NCI-H345 (cell line): ENCODE measurements around the gene POU3F1.

ENCODE experiments used
- DNase-seq: peaks from one replicate; lab custom pipeline; 2025; lab: John Stamatoyannopoulos, UW

POU3F1 gene

GRCh38 chr1:38046333-38046883, at the start of gene POU3F1:
Gene POU3F1 (minus strand): TSS chr1:38046793. CDS start chr1:38046743, 50 bp downstream.
- DNase-seq = no peak

DNA sequence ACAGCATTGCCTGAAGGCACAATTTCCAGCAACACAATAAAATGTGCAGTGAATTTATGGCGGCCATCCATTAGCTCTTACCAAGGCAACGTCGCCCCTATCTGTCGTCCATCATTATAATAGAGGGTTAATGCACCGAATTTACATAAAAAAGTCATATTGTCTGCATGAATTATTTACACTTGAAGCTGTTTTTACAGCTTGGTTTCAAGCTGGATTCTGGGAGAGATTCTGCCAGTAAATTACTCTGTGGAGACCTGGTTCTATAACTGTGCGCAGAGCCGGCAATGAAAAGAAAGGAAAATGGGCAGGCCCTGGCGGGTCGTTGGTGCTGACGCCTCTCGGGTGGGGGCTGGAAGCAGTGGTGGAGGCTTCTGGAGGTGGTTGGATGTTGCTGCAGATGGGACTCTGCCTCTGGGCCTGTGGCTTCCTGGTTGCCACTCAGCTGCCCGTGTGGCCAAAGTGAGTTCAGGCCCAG, 48.9 kb upstream of the POU3F1 start:
- no peak for DNase-seq

GRCh38 chr1:38094711-38095290, 48.2 kb upstream of the POU3F1 start:
- no peak for DNase-seq

DNA sequence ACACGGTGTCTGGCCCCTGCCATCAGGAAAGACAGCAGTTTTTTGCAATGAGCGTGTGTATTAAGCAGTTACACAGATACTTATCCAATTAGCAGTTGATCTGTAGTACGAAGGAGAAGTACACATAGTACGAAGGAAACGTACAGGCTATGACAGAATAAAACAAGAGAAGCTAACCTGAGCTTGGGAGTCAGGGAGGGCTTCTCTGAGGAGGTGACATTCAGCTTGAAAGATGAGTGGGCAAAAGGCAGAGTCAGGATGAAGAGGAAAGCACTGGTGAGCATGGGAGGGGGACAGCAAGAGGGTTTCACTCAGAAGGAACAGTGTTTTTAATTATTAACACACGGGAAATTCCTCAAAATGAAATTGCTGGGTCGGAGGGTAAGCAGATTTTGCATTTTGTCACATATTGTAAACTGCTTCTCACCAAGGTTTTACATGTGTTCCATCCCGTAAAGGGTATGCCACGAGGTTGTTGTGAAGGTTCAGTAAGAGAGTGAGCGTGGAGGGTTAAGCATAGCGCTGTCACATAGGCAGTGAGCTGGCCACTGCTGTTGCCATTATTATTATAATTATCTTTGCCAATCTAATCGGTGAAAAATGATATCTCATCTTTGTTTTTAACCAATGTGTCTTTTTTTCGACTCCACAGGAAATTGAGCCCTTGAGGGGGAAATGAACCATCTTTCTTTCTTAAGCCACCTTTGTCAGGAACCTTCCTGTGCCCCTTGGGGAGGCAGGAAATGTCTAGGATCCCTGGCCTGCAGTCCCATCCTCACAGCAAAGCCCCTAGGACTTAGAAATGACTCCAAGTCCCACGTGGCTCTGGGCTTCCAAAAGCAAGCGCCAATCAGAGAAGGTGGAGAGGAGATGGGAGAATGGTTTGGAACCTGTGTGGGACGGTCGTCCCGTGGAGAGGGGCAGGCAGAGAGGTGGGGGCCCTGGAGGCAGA, 47.3 kb upstream of the POU3F1 start:
- no peak for DNase-seq

DNA sequence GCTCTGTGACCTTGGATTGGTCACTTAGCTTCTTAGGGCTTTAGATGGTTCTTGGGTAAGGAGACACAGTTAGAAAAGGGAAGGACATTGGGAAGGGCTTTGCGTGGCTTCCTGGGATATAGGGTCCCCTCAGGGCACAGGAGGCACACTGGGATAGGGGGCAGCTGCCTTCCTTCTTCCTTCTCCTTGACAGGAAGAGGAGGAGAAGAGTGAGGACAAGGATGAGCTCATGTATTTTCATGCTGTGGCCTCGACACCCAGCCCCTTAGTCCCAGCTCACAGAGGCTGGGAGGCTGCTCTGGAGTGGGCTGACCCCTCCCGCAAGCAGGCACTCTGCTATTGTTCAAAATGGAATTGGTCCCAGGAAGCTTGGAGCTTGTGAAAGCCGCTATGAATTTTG, 45.7 kb upstream of the POU3F1 start:
- DNase-seq = no peak

DNA sequence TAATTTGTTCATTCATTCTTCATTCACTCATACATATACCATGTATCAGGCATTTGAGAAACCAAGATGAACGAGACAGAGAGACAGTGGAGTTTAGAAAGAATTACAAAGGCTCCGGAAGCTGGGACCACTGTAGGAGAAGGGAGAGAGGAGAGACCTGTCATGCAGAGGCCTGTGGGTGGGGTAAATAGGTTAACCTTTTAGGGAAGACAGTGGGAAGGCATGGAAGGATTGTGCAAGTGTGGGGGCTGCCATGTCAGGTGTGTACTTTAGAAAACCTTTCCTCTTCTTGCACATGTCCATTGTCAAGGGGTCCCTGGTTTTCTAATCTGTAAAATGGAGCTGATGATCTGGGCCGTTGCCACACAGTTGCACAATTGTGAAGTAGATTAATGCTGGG, 44.2 kb upstream of the POU3F1 start:
- DNase-seq = no peak

DNA sequence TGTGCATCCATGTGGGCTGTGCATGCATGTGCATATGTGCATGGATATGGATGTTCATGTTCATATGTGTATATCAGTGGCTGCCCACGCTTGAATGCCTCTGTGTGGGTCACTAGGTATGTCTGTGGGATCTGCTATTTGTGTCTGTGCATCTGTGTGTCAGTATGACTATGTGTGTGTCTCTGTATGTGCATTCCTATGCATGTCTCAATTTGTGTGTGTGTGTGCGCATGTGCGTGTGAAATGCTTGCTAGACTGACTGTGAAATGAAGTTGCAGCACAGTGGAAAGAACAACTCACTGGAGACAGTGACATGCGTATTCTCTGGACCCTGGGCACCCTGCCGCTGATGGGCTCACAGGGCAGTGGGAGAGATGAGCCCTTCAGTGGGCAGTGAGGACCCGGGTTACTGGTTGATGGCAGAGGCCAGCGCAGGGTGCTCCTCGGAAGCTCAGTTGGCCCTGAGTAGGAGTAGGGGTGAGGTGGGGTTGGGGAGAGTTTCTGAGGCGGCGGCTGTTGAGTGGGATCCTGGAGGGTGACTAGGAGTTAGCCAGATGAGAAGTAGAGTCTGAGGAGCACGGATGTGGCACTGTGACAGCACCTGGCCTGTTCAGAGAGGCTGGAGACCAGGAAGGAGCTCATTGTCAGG, 43.2 kb upstream of the POU3F1 start:
- no peak for DNase-seq

DNA sequence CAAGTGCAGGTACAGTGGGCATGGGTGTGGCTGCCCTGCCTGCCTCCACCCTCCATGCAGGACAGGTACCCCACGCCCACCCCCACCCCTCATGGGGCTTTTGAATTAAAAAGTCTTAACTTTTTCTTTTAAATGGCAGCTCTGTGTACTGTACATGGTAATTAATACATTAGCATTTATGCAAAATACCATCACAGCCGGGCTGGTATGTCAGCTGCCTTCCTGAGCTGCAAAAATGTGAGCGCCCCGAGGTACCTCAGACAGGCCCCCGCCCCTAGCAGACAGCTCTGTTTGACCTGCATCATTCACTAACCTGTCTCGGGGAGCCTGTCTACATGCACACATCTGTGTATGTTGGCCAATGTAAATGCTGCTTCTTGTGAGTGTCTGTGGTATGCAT, 42.2 kb upstream of the POU3F1 start:
- no peak for DNase-seq

GRCh38 chr1:38088366-38088765, 41.8 kb upstream of the POU3F1 start:
- peak; percentile 71 for DNase-seq

DNA sequence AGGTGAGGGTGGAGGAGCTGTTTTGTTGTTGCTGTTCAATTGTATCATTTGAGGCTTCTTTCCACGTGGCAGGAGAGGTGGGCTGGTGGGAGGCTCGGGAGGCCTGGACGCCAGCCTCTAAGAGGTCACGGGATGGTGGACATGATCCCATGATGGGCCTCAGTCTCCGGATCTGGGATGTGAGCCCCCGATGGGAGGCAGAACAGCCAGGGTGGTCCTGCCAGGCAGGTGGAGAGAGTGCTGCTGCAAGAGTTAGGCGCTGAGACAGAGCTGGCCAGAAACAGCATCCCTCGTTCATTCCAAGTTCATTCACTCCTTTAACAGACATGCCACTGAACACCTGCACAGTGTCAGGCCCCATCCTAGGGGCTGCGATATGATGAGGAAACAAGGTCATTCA, 41.1 kb upstream of the POU3F1 start:
- DNase-seq = no peak

- DNase-seq = no peak
Measured at GRCh38 chr1:38085666-38086330, 39.2 kb upstream of the POU3F1 start.

- DNase-seq = peak; percentile 25
Measured at GRCh38 chr1:38084700-38085099, 38.1 kb upstream of the POU3F1 start.

- DNase-seq = no peak
Measured at GRCh38 chr1:38084113-38084512, 37.5 kb upstream of the POU3F1 start.

DNA sequence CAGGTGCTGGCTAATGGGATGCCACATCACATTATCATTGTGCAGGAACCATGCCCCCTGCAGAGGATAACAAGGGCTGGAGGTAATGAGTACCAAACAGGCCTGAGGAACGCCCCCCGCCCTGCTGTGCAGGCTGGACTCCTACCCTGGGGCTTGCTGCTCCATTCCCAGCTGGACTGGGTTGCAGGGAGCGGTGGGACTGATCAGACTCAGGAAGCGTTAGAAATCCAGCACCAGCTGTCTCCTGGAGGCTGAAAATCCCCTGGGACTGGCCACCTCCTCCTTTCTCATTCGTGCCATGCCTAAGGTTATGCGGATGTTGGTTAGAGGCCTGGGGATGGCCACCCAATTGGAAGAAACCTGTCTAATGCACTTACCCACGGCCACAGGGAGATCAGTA, 36.9 kb upstream of the POU3F1 start:
- peak; percentile 90 for DNase-seq

DNA sequence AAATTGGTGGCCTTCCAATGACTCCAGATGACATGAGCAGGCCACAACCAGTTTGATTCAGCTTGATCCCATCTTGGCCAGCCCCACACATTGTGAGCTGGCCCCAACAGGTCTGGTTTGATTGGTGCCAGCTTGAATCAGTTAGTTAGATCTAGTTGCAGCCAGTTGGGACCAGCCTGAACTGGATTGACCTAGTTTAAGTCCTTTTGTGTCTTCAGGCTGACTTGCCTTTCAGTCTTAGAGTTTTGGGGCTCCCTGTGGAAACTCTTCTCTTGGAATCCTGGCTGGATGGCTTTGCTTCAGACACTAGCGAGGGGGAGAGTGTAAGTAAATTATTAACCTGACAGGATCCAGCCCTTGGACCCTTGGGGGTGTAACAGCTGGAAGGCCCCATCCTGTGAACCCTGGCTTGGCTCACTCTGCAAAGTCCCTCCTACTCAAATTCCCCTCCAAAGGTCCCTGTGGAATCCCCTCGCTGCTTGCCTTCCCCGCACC, 36.2 kb upstream of the POU3F1 start:
- no peak for DNase-seq

GRCh38 chr1:38079019-38079418, 32.4 kb upstream of the POU3F1 start:
- DNase-seq = no peak

DNA sequence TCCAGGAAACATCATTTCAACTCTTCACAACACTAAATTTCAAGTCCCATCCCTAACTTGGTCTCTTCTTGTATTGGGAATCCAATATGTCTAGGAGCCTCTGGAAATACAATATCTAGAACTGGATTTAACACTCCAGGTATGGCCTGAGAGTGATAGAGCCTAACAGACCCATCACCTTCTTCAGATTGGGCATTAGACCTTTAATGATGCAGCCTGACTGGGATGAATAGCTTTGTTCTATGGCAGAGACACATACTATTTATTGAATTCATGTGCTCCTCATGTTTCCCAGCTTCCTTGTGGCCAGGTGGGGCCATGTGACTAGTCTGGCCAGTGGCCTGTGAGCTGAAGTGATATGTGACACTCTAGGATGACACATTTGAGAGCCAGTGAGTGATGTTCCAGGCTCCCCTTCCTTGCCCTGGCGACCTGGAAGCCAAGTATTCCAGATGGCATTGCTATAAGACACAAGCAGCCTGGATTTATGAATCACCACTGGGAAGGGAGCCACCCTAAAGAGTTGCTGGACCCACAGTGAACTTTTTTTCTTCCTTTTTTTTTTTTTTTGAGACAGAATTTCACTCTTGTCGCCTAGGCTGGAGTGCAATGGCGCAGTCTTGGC, 31.0 kb upstream of the POU3F1 start:
- no peak for DNase-seq

- peak; percentile 22 for DNase-seq
Measured at GRCh38 chr1:38076455-38076854, 29.9 kb upstream of the POU3F1 start.

DNA sequence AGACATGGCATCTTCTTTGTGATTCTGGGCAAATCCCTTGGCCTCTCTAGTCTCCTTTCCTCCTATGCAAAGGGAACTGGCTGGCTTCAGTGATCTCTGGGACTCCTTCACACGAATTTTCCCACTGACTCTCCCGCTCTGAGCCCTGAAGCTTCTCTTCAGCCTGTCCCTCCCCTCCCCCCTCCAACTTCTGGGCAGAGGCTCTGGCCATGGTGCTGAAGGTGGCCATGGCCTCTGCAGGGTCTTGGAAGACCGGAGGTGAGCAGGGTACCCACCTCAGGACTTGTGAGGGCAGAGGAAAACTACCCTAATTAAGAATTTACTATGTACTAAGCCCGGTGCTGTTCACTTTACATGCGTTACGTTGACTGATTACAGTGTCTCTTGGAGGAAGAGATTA, 29.4 kb upstream of the POU3F1 start:
- no peak for DNase-seq

- DNase-seq = no peak
Measured at GRCh38 chr1:38075191-38075590, 28.6 kb upstream of the POU3F1 start.

DNA sequence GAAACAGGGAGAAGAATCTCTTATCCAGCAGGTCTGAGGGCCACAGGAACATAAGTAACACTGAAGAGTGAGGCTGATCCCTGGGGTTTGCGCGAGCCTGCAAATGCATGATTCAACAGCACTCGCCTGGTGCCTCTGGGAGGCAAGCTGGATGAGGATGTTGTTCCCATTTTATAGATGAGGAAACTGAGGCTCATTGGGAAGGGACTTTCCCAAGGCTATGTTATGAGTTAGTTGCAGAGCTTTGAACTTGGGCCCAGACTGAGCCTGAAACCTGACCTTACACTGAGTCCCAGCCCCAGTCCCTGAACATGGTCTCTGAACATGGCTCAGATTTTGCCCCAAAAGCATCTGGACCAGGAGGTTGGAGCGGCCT, 27.7 kb upstream of the POU3F1 start:
- no peak for DNase-seq
